Measurements from ENCODE around the gene ABCC6. TPM values are rescaled to one million over a fixed set of nuclear protein-coding genes. Genes with fewer than 3 reads are reported as not detected.
"Not testable (repeated sequence)": the region's sequence is repeated elsewhere in the genome, so short reads cannot be mapped to it uniquely, and the experiment has no call there.

Gene ABCC6
- total and polyA plus RNA-seq, 9 donors, result 0.12 to 2.0 (median 0.88) TPM

- H3K4me1 ChIP-seq (ENCODE audit: insufficient read depth); H3K27ac ChIP-seq; DNase-seq; H3K4me3 ChIP-seq; H3K9me3 ChIP-seq; H3K36me3 ChIP-seq; H3K27me3 ChIP-seq; intact Hi-C loops (cut with DNase I): not testable (repeated sequence)
- 67% methylated on average over 1 of the region's 5 CpGs; no CpG with 5 or more reads in 2 of the 3 donors for WGBS, 3 donors
These were observed 4.5 kb downstream of the ABCC6 start for GRCh38 chr16:16218787-16219186.

DNA sequence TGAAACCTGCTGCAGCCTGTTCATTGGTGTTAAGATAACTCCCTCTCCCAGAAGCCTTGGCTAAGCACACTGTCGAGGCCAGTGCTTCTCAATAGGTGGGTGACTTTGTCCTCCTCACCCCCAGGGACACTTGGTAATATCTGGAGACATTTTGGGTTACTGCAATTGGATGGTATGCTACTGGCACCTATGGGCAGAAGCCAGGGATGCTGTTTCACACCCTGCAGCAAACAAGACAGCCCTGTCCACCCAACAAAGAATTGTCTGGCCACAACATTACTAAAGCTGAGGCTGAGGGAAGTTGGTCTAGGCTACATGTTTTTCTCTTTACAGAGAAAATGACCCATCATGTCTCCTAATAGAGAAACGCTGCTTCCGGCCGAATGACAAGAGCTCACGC, 4.9 kb downstream of the ABCC6 start:
- H3K27me3 ChIP-seq; H3K36me3 ChIP-seq; H3K4me3 ChIP-seq; H3K4me1 ChIP-seq (ENCODE audit: insufficient read depth); intact Hi-C loops (cut with DNase I); H3K27ac ChIP-seq; DNase-seq; H3K9me3 ChIP-seq: not testable (repeated sequence)
- no CpG with 5 or more reads among the region's 5 CpGs for WGBS, 3 donors

GRCh38 chr16:16213863-16214293, 9.4 kb downstream of the ABCC6 start:
- DNase-seq; H3K27ac ChIP-seq; H3K4me3 ChIP-seq; intact Hi-C loops (cut with DNase I); H3K36me3 ChIP-seq; H3K4me1 ChIP-seq (ENCODE audit: insufficient read depth); H3K27me3 ChIP-seq; H3K9me3 ChIP-seq: not testable (repeated sequence)
- WGBS, 3 donors, result 37 to 66% (median 63%) methylated on average over 2 of the region's 4 CpGs

GRCh38 chr16:16211404-16211803, 11.9 kb downstream of the ABCC6 start:
- intact Hi-C loops (cut with DNase I); H3K36me3 ChIP-seq; H3K27me3 ChIP-seq; H3K27ac ChIP-seq; H3K4me1 ChIP-seq (ENCODE audit: insufficient read depth); H3K4me3 ChIP-seq; H3K9me3 ChIP-seq; DNase-seq: not testable (repeated sequence)
- 68 to 85% (median 83%) methylated on average over 1 of the region's 1 CpG for WGBS, 3 donors

DNA sequence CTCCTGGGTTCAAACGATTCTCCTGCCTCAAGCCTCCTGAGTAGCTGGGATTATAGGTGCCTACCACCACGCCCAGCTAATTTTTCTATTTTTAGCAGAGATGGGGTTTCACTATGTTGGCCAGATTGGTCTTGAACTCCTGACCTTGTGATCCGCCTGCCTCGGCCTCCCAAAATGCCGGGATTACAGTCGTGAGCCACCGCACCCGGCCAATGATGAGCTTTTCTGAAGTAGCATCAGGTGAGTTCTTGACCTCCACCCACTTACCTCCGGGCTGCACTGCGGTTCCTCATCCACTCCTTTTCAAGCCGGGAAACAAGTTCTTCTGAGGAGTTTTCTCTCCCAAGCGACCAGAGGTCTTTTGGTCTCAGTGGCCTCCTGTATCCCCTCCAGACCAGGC, 14.8 kb downstream of the ABCC6 start:
- H3K4me1 ChIP-seq (ENCODE audit: insufficient read depth); intact Hi-C loops (cut with DNase I); H3K36me3 ChIP-seq; H3K27ac ChIP-seq; H3K9me3 ChIP-seq; H3K27me3 ChIP-seq; H3K4me3 ChIP-seq; DNase-seq: not testable (repeated sequence)
- WGBS, 3 donors, result 84 to 97% (median 85%) methylated on average over 11 to 12 of the region's 12 CpGs

GRCh38 chr16:16207787-16208334, 15.4 kb downstream of the ABCC6 start:
- not testable (repeated sequence) for DNase-seq

DNA sequence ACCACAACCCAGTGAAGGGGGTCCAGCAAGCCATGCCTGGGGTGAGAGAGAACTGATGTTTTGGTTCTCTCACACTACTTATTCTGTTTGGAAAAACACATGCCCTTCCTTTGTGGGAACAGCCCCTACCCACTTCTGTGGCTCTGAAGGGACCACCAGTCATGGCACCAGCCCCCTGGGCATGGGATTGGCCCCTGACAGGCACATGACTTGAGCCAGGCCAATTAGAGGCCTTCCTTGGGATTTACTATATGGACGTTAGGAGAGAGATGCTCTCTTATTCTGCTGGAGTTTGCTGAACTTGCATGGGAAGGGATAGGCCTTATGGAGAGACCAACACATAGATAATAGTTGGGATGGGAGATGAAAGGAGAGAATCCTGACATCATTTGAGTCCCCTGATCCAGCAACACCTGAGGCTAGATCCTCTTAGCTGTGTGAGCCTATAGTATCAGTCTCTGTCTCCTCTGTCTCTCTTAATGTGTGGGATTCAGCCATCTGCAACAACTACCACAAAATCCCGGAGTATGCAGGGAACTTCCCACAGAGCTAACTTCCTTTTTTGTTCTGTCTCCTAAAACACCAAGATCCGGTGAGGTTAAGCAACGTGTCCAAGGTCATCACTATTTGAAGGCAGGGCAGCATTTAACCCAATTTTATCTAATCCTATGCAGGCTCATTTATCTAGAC, 16.1 kb downstream of the ABCC6 start:
- H3K9me3 ChIP-seq; H3K27me3 ChIP-seq; H3K4me3 ChIP-seq; H3K36me3 ChIP-seq; H3K27ac ChIP-seq; DNase-seq; H3K4me1 ChIP-seq (ENCODE audit: insufficient read depth); intact Hi-C loops (cut with DNase I): not testable (repeated sequence)
- 29 to 82% (median 50%) methylated on average over 1 to 4 of the region's 4 CpGs for WGBS, 3 donors

More at GRCh38 chr16:16207787-16208334, 15.4 kb downstream of the ABCC6 start:
- intact Hi-C loops (cut with DNase I); H3K9me3 ChIP-seq; H3K4me1 ChIP-seq (ENCODE audit: insufficient read depth); H3K27ac ChIP-seq; H3K4me3 ChIP-seq; H3K27me3 ChIP-seq; H3K36me3 ChIP-seq: not testable (repeated sequence)
- WGBS, 3 donors, result 81 to 85% (median 83%) methylated on average over 6 of the region's 6 CpGs

GRCh38 chr16:16205864-16206263, 17.4 kb downstream of the ABCC6 start:
- intact Hi-C loops (cut with DNase I); H3K27ac ChIP-seq; H3K36me3 ChIP-seq; H3K4me3 ChIP-seq; H3K27me3 ChIP-seq; H3K9me3 ChIP-seq; H3K4me1 ChIP-seq (ENCODE audit: insufficient read depth); DNase-seq: not testable (repeated sequence)
- WGBS, 3 donors, result 76 to 83% (median 76%) methylated on average over 2 of the region's 2 CpGs

DNA sequence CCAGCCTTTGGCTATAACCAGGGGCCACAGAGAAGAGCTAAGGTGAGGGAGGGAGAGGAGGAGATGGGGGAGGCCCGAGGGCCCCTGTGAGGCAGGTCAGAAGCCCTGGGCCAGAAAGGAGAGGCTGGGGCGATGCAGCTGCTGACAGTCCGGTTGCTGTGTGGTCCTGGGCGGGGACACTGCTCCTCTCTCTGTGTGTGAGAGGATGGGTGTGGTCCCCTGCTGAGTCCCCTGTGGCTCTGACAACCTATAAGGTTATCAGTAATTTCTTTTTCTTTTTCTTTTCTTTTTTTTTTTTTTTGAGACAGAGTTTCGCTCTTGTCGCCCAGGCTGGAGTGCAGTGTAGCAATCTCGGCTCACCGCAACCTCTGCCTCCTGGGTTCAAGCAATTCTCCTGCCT, 18.7 kb downstream of the ABCC6 start:
- H3K9me3 ChIP-seq; H3K27ac ChIP-seq; H3K27me3 ChIP-seq; intact Hi-C loops (cut with DNase I); H3K36me3 ChIP-seq; H3K4me1 ChIP-seq (ENCODE audit: insufficient read depth); H3K4me3 ChIP-seq: not testable (repeated sequence)
- DNase-seq, result peak in 1 of 5 donors; percentile 2
- 81 to 88% (median 84%) methylated on average over 8 of the region's 8 CpGs for WGBS, 3 donors

- H3K9me3 ChIP-seq; H3K4me1 ChIP-seq (ENCODE audit: insufficient read depth); intact Hi-C loops (cut with DNase I); H3K27me3 ChIP-seq; H3K4me3 ChIP-seq; H3K36me3 ChIP-seq; H3K27ac ChIP-seq; DNase-seq: not testable (repeated sequence)
- WGBS, 3 donors, result 92 to 96% (median 95%) methylated on average over 6 of the region's 6 CpGs
These were observed 19.8 kb downstream of the ABCC6 start for GRCh38 chr16:16203494-16203893.

DNA sequence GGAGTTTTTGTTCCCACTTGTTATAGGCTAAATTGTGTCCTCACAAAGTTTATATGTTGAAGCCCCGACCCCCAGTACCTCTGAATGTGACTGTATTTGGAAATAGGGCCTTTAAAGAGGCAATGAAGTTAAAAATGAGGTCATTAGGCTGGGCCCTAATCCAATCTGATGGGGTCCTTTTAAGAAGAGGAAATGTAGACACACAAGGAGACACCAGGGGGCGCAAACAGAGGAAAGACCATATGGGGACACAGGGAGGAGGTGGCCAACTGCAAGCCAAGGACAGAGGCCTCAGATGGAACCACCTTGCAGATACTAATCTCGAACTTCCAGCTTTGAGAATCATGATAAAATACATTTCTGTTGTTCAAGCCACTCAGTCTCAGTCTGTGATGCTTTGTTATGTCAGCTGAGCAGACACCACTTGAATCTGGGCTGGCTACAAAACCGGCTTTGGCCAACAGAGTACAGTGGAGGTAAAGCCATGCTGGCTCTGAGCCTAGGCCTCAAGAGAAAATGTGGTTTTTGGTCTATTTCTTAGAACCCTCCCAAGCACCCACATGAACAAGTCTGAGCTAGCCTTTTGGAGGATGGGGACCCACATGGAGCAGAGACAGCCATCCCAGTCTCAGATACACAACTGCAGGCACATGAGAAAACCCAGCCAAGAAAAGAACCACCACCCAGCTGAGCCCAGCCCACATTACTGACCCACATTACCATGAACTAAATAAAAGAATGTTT, 20.7 kb downstream of the ABCC6 start:
- 56 to 66% (median 66%) methylated on average over 3 to 4 of the region's 4 CpGs for WGBS, 3 donors

GRCh38 chr16:16201880-16202279, 21.4 kb downstream of the ABCC6 start:
- WGBS, 3 donors, result 68 to 78% (median 73%) methylated on average over 6 to 7 of the region's 8 CpGs

More for the DNA sequence above, 20.7 kb downstream of the ABCC6 start:
- H3K4me1 ChIP-seq (ENCODE audit: insufficient read depth); H3K27me3 ChIP-seq; H3K9me3 ChIP-seq; H3K4me3 ChIP-seq; DNase-seq; H3K27ac ChIP-seq; H3K36me3 ChIP-seq; intact Hi-C loops (cut with DNase I): not testable (repeated sequence)

More at GRCh38 chr16:16201880-16202279, 21.4 kb downstream of the ABCC6 start:
- DNase-seq; H3K27me3 ChIP-seq; H3K36me3 ChIP-seq; intact Hi-C loops (cut with DNase I); H3K4me3 ChIP-seq; H3K4me1 ChIP-seq (ENCODE audit: insufficient read depth); H3K27ac ChIP-seq; H3K9me3 ChIP-seq: not testable (repeated sequence)

Measured in ovary (tissue), 9 donors.